Endodermal cell (in vitro differentiated cells): Measurements from ENCODE around the gene PPP1R9A. TPM values are rescaled to one million over a fixed set of nuclear protein-coding genes. Genes with fewer than 3 reads are reported as not detected.

Experiments used
- DNase-seq: peaks from one replicate; pipeline ENCODE4 v3.0.0-alpha.2; 2017
- H3K27ac ChIP-seq: 2 replicates; pipeline ENCODE4 v1.5.1; 2013; ENCODE audit warnings: mild to moderate bottlenecking, low read depth, low read length, moderate library complexity
- H3K27me3 ChIP-seq: 2 replicates; pipeline ENCODE4 v1.6.1; 2013; ENCODE audit warnings: mild to moderate bottlenecking, low read length, moderate library complexity; ENCODE audit not compliant: insufficient read depth, control insufficient read depth, poor library complexity, severe bottlenecking
- H3K36me3 ChIP-seq: 2 replicates; pipeline ENCODE4 v1.7.0; 2013; ENCODE audit warnings: mild to moderate bottlenecking, low read length, moderate library complexity; ENCODE audit not compliant: control insufficient read depth, insufficient read depth
- H3K4me1 ChIP-seq: one replicate; pipeline ENCODE4 v1.7.0; 2013; ENCODE audit warnings: low read length; ENCODE audit not compliant: control insufficient read depth, insufficient read depth
- H3K4me3 ChIP-seq: 2 replicates; pipeline ENCODE4 v1.5.1; 2013; ENCODE audit warnings: mild to moderate bottlenecking, low read length, moderate library complexity
- H3K9ac ChIP-seq: 2 replicates; pipeline ENCODE4 v1.6.1; 2013; ENCODE audit warnings: mild to moderate bottlenecking, low read length, moderate library complexity; ENCODE audit not compliant: poor library complexity, severe bottlenecking; ENCODE audit errors: extremely low read depth
- H3K9me3 ChIP-seq: 2 replicates; pipeline ENCODE4 v1.6.1; 2013; ENCODE audit warnings: mild to moderate bottlenecking, low read length, moderate library complexity; ENCODE audit not compliant: control insufficient read depth
- H3K27ac Mint-ChIP-seq: 2 replicates; pipeline ENCODE4 v1.8.0; 2020; ENCODE audit warnings: mixed read lengths
- H3K27me3 Mint-ChIP-seq: 2 replicates; pipeline ENCODE4 v1.8.0; 2021; ENCODE audit warnings: mild to moderate bottlenecking, mixed read lengths; ENCODE audit not compliant: insufficient read depth
- H3K36me3 Mint-ChIP-seq: 2 replicates; pipeline ENCODE4 v1.8.0; 2020; ENCODE audit warnings: low read depth, mixed read lengths
- H3K4me1 Mint-ChIP-seq: 2 replicates; pipeline ENCODE4 v1.8.0; 2020; ENCODE audit warnings: mixed read lengths
- H3K4me3 Mint-ChIP-seq: 2 replicates; pipeline ENCODE4 v1.8.0; 2020; ENCODE audit warnings: mild to moderate bottlenecking, moderate library complexity, mixed read lengths
- H3K9me3 Mint-ChIP-seq: 2 replicates; pipeline ENCODE4 v1.8.0; 2020; ENCODE audit warnings: mild to moderate bottlenecking, mixed read lengths
- CTCF ChIP-seq: fragments of 200-600 bp; sonication (generic); conservative IDR thresholded peaks from 2 replicates; pipeline ENCODE4 v1.5.0; 2021; ENCODE audit warnings: antibody characterized with exemption, mild to moderate bottlenecking
- WGBS, 2 experiments: methylation state at CpG; one replicate each; pipeline versions ENCODE4 v1.1.5 to v1.1.7; 2013; ENCODE audit warnings: missing lambda C conversion rate in 2 of 2, mixed read lengths in 1 of 2; ENCODE audit not compliant: insufficient coverage in 1 of 2, insufficient read length in 1 of 2; 5-methylcytosine and 5-hydroxymethylcytosine counted together
- total RNA-seq, 2 donors: library from RNA; stranded (reverse); fragmentation: NEBNext Ultra II Directional in 1 of 2; extraction: Animal tissue kit (Norgen Biotek cat#: 25700) in 1 of 2; gene quantifications; 2 replicates in 1 of 2; 3 replicates in 1 of 2; pipeline ENCODE4 v1.2.1, GENCODE V29; 2021

PPP1R9A gene
- total RNA-seq, 2 donors from 2014 or later: 38.7 to 39.4 TPM

- Mint-ChIP-seq H3K4me3 (no peak overlapping the region), H3K9me3 (no peaks in the 10 kb centered on the region), H3K4me1 (peaks cover 12% of the 10 kb centered on the region), H3K27ac (no peak overlapping the region), H3K27me3 (no peaks in the 10 kb centered on the region), H3K36me3 (no peaks in the 10 kb centered on the region)
- no peak for TF ChIP-seq CTCF
- no peaks in the 10 kb centered on the region for H3K36me3 ChIP-seq
- no peak overlapping the region for H3K9ac ChIP-seq
- no peak for DNase-seq
- H3K4me1 ChIP-seq: peaks cover 7% of the 10 kb centered on the region
- no peaks in the 10 kb centered on the region for H3K27me3 ChIP-seq
- H3K9me3 ChIP-seq: no peaks in the 10 kb centered on the region
- no peak overlapping the region for H3K4me3 ChIP-seq
- no peak overlapping the region for H3K27ac ChIP-seq
- 73 to 86% methylated on average over 2 of the region's 2 CpGs for WGBS, 2 experiments
Measured at GRCh38 chr7:94888995-94889523, 18.3 kb upstream of the PPP1R9A start.

DNA sequence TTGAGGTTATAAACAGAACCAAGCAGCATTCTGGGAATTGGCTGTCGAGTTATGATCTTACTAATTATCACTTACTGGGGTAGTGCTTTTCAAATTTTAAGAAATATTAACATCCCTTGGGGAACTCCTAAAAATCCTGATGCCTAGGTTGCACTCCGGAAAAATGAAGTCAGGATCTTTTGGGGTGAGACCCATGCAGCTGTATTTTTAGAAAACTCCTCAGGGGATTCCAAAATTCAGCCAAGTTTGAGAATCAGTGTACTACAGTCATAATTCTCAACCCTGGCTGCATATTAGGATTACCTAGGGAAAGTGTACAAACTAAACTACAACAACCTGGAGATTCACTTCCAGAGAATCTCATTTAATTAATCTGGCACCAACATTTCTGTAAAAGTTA, 17.2 kb upstream of the PPP1R9A start:
- Mint-ChIP-seq H3K4me3 (no peak overlapping the region), H3K27me3 (no peaks in the 10 kb centered on the region), H3K4me1 (peaks cover 12% of the 10 kb centered on the region), H3K27ac (no peak overlapping the region), H3K36me3 (no peaks in the 10 kb centered on the region), H3K9me3 (no peaks in the 10 kb centered on the region)
- 92% methylated on average over 2 of the region's 2 CpGs for WGBS, 2 experiments
- TF ChIP-seq CTCF: no peak
- no peaks in the 10 kb centered on the region for H3K9me3 ChIP-seq
- no peaks in the 10 kb centered on the region for H3K36me3 ChIP-seq
- H3K9ac ChIP-seq: no peak overlapping the region
- H3K4me1 ChIP-seq: peaks cover 7% of the 10 kb centered on the region
- no peak overlapping the region for H3K4me3 ChIP-seq
- no peaks in the 10 kb centered on the region for H3K27me3 ChIP-seq
- DNase-seq: no peak
- no peak overlapping the region for H3K27ac ChIP-seq

GRCh38 chr7:94893661-94894060, 13.7 kb upstream of the PPP1R9A start:
- Histone ChIP-seq H3K4me1 (peaks cover 1% of the 10 kb centered on the region), H3K9me3 (no peaks in the 10 kb centered on the region), H3K27ac (no peak overlapping the region), H3K36me3 (no peaks in the 10 kb centered on the region), H3K4me3 (no peak overlapping the region), H3K27me3 (no peaks in the 10 kb centered on the region), H3K9ac (no peak overlapping the region)
- TF ChIP-seq CTCF: no peak
- WGBS, 2 experiments: 94 to 100% methylated on average over 4 to 6 of the region's 6 CpGs
- no peak overlapping the region for H3K4me3 Mint-ChIP-seq
- no peaks in the 10 kb centered on the region for H3K9me3 Mint-ChIP-seq
- DNase-seq: no peak
- H3K4me1 Mint-ChIP-seq: peaks cover 7% of the 10 kb centered on the region
- H3K27ac Mint-ChIP-seq: no peak overlapping the region
- no peaks in the 10 kb centered on the region for H3K36me3 Mint-ChIP-seq
- H3K27me3 Mint-ChIP-seq: no peaks in the 10 kb centered on the region
